Astrocyte of the spinal cord (primary cell): ENCODE measurements around the gene GNL3.

Source experiments
- DNase-seq: peaks from one replicate; pipeline ENCODE4 v3.0.0; 2011; ENCODE audit warnings: low read depth, low spot score
- H3K4me3 ChIP-seq: 2 replicates; pipeline ENCODE4 v1.5.1; 2011; ENCODE audit warnings: low read depth, mild to moderate bottlenecking, low read length, moderate library complexity
- CTCF ChIP-seq: IDR thresholded peaks from 2 replicates; pipeline ENCODE4 v1.5.1; 2012; ENCODE audit warnings: low read depth, mild to moderate bottlenecking, low read length, inconsistent platforms
- in situ Hi-C: cut with HindIII; loops from 2 replicates; pipeline ENCODE4 v1.10.0; 2017; ENCODE audit warnings: low sequenced_read_pairs

Gene GNL3

DNA sequence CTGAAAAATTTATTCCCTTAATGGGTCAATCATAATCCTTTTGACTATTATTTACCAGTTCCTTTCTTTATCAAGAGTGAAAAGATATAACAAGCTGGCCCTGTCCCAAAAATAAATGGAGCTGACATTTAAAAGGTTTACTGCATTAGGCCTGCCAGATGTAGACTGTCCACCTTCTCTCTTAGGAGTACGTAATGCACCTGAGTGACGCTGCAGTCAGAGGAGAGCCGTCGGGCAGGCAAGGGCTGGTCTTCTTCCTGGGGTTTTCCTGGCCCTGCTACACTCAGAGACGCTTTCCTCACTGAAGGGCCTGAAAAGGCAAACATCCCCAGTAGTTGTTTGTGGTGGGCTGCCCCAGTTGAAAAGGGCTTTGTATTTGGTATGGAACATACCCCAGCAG is 57.3 kb downstream of the GNL3 start:
- no peak for DNase-seq
- TF ChIP-seq CTCF = no peak
- no peak overlapping the region for H3K4me3 ChIP-seq
- in situ Hi-C loops = no loop called here

DNA sequence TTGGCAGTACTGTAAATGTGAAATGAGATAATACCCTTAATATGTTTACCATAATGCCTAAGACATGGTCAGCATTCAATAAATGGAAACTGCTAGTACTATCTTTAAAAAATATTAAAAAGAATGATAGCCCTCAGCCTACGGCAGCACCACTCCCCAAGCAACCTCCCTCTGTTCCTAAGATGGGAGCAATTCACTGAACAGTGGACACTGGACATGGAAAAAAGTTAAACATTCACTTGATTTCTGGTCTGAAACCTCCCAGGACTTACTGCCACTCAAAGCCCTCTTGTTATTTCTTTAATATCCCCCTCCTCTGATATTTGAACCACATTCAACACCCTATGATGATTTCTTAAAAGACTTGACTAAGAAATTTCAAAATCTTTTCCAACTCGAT is 57.9 kb downstream of the GNL3 start:
- DNase-seq = no peak
- no peak overlapping the region for H3K4me3 ChIP-seq
- no peak for TF ChIP-seq CTCF
- in situ Hi-C loops = no loop called here
